Adrenal gland (tissue), 12 donors: ENCODE results near the gene CEP135. TPM values are rescaled to one million over a fixed set of nuclear protein-coding genes. Genes with fewer than 3 reads are reported as not detected.
A peak's percentile ranks its signal among the peaks of the same experiment; 100 is the strongest.

ENCODE experiments used
- DNase-seq, 7 donors: peaks; one replicate each; pipeline ENCODE4 v3.0.0-alpha.2; 2019 to 2020
- H3K27ac ChIP-seq, 5 donors: fragments of 200-600 bp; sonication (generic) in 4 of 5; 1 replicate in 3 of 5; 2 replicates in 2 of 5; pipeline versions ENCODE4 v1.5.1 to v1.8.0; 2016 to 2020; ENCODE audit warnings: mild to moderate bottlenecking in 1 of 5
- H3K27me3 ChIP-seq: fragments of 200-600 bp; 2 replicates; pipeline ENCODE4 v1.8.0; 2021
- H3K36me3 ChIP-seq, 2 donors: fragments of 200-600 bp; replicated peaks in 1 of 2; 1 replicate in 1 of 2; 2 replicates in 1 of 2; pipeline versions ENCODE4 v1.5.1 to v1.8.0; 2018 to 2022
- H3K4me1 ChIP-seq, 2 donors: fragments of 200-600 bp; replicated peaks in 1 of 2; 1 replicate in 1 of 2; 2 replicates in 1 of 2; pipeline versions ENCODE4 v1.5.1 to v1.8.0; 2018 to 2021
- H3K4me3 ChIP-seq, 4 donors: fragments of 200-600 bp; sonication (generic) in 3 of 4; one replicate each; pipeline ENCODE4 v1.5.1; 2016 to 2018
- H3K9me3 ChIP-seq, 3 donors: fragments of 200-600 bp; sonication (generic) in 1 of 3; replicated peaks in 1 of 3; 1 replicate in 2 of 3; 2 replicates in 1 of 3; pipeline versions ENCODE4 v1.5.1 to v1.8.0; 2016 to 2021
- CTCF ChIP-seq, 6 experiments: fragments of 450-650 bp in 4 of 6; fragments of 200-600 bp in 2 of 6; sonication (generic) in 1 of 6; IDR thresholded peaks; 1 replicate in 5 of 6; 2 replicates in 1 of 6; pipeline versions ENCODE4 v1.5.1 to v1.8.0; 2016 to 2021; ENCODE audit warnings: antibody characterized with exemption in 6 of 6, mild to moderate bottlenecking in 2 of 6, moderate library complexity in 1 of 6
- POLR2A ChIP-seq, 2 donors: fragments of 450-650 bp; IDR thresholded peaks; one replicate each; pipeline ENCODE4 v1.6.1; 2017; ENCODE audit warnings: antibody characterized with exemption in 2 of 2, mild to moderate bottlenecking in 2 of 2, moderate library complexity in 1 of 2
- WGBS, 4 donors: extraction: QIAGEN DNeasy Blood & Tissue Kit in 2 of 4; methylation state at CpG; one replicate each; pipeline versions ENCODE4 v1.1.5 to v1.1.7; 2013 to 2017; 5-methylcytosine and 5-hydroxymethylcytosine counted together
- intact Hi-C, 2 donors: fragments of 100-400 bp; cut with DNase I; formaldehyde crosslinking; loops; one replicate each; pipeline versions ENCODE4 v1.14.1 to v1.15.0; 2022 to 2023
- polyA plus RNA-seq, 3 donors: library from polyadenylated mRNA; stranded (reverse); fragments of 200-250 nt in 2 of 3; fragments of 350-450 nt in 1 of 3; fragmentation: Illumina TruSeq in 1 of 3; extraction: RNeasy Lipid Tissue Mini Kit (QIAGEN cat#74804) in 1 of 3; gene quantifications; one replicate each; pipeline ENCODE4 v1.2.3, GENCODE V29; 2013 to 2014
- total RNA-seq, 9 donors: library from RNA; depleted of rRNA in 4 of 9; stranded (reverse); fragments of >200 nt in 4 of 9; fragments of 120-200 nt in 1 of 9; fragmentation: NEBNext Ultra II Directional in 1 of 9; extraction: Animal tissue kit (Norgen Biotek cat#: 25700) in 1 of 9; gene quantifications; one replicate each; pipeline versions ENCODE4 v1.1.0 to v1.2.4, GENCODE V29; 2013 to 2023
- donor health status: healthy with polysubstance abuse.
- donor health status: Bipolar disorder and iron deficiency.
- donor health status: DM: yes; HTN: yes; CAD: no.
- donor health status: DM: no; HTN: no; CAD: no.
- donor health status: DM: no; HTN: no; CAD: no.
- donor health status: DM: yes; HTN: yes; CAD: no.

The CEP135 gene
- total and polyA plus RNA-seq, 12 donors = 1.0 to 7.5 (median 3.2) TPM

GRCh38 chr4:56042225-56042624 lies 93.5 kb downstream of the CEP135 start:
- H3K9me3 ChIP-seq = no peaks in the 10 kb centered on the region
- H3K27me3 ChIP-seq = no peaks in the 10 kb centered on the region
- no peak for DNase-seq
- TF ChIP-seq CTCF (IDR thresholded peaks at IDR 0.05) = no peak
- no peak for TF ChIP-seq POLR2A (IDR thresholded peaks at IDR 0.05)
- 78 to 89% (median 82%) methylated on average over 1 of the region's 1 CpG for WGBS, 4 donors
- no peaks in the 10 kb centered on the region for H3K36me3 ChIP-seq
- H3K4me3 ChIP-seq = no peak overlapping the region
- no peaks in the 10 kb centered on the region for H3K4me1 ChIP-seq
- H3K27ac ChIP-seq = no peak overlapping the region
- intact Hi-C loops = no loop called here

GRCh38 chr4:56048383-56048701 lies 99.6 kb downstream of the CEP135 start:
- H3K36me3 ChIP-seq = no peaks in the 10 kb centered on the region
- no peak for DNase-seq
- peak overlapping the region in 2 of 4 donors; percentile 11 to 67 for H3K4me3 ChIP-seq
- peaks cover 6 to 7% of the 10 kb centered on the region in 2 donors for H3K4me1 ChIP-seq
- TF ChIP-seq POLR2A (IDR thresholded peaks at IDR 0.05) (no peak), CTCF (IDR thresholded peaks at IDR 0.05) (no peak)
- no peaks in the 10 kb centered on the region for H3K27me3 ChIP-seq
- WGBS, 4 donors = 11 to 18% (median 12%) methylated on average over 5 of the region's 5 CpGs
- intact Hi-C loops = no loop called here
- H3K27ac ChIP-seq = no peak overlapping the region
- H3K9me3 ChIP-seq = no peaks in the 10 kb centered on the region

GRCh38 chr4:56048702-56049431 lies 100.1 kb downstream of the CEP135 start:
- no peaks in the 10 kb centered on the region for H3K9me3 ChIP-seq
- H3K36me3 ChIP-seq = no peaks in the 10 kb centered on the region
- peak; percentile 22 to 67 (median 38) for DNase-seq
- peak overlapping the region in 3 of 4 donors; percentile 18 to 67 (median 19) for H3K4me3 ChIP-seq
- TF ChIP-seq CTCF (IDR thresholded peaks at IDR 0.05) = peak in 3 of 6 experiments; percentile 34 to 48 (median 46)
- TF ChIP-seq POLR2A (IDR thresholded peaks at IDR 0.05) = no peak
- peak overlapping the region in 1 of 5 donors; percentile 49 for H3K27ac ChIP-seq
- H3K27me3 ChIP-seq = no peaks in the 10 kb centered on the region
- WGBS, 4 donors = 0 to 1% (median 0%) methylated on average over 1 to 81 of the region's 81 CpGs
- peaks cover 6 to 7% of the 10 kb centered on the region in 2 donors for H3K4me1 ChIP-seq
- intact Hi-C loops = no loop called here

GRCh38 chr4:56050625-56051024 lies 101.9 kb downstream of the CEP135 start:
- Histone ChIP-seq H3K9me3 (no peaks in the 10 kb centered on the region), H3K4me3 (no peak overlapping the region), H3K4me1 (peaks cover 6 to 7% of the 10 kb centered on the region in 2 donors), H3K27ac (no peak overlapping the region), H3K27me3 (no peaks in the 10 kb centered on the region), H3K36me3 (no peaks in the 10 kb centered on the region)
- no peak for DNase-seq
- TF ChIP-seq CTCF (IDR thresholded peaks at IDR 0.05) (no peak), POLR2A (IDR thresholded peaks at IDR 0.05) (no peak)
- intact Hi-C loops = no loop called here
- WGBS, 4 donors = 63 to 69% (median 69%) methylated on average over 2 of the region's 2 CpGs
